GM12864 (cell line): ENCODE data around the gene SF3A1.
"Not testable (repeated sequence)": the region's sequence is repeated elsewhere in the genome, so short reads cannot be mapped to it uniquely, and the experiment has no call there.

Source experiments
- DNase-seq: peaks from one replicate; pipeline ENCODE4 v3.0.0-alpha.2; 2011; ENCODE audit warnings: low read depth
- H3K4me3 ChIP-seq: 2 replicates; pipeline ENCODE4 v1.5.1; 2011; ENCODE audit warnings: mild to moderate bottlenecking, low read depth, low read length, control low read depth
- TF ChIP-seq, protein P1 (sequence below): IDR thresholded peaks from 2 replicates; pipeline ENCODE4 v1.5.1; 2011; ENCODE audit warnings: low read depth, mild to moderate bottlenecking, moderate library complexity, low read length, control low read depth, inconsistent platforms; ENCODE audit errors: missing control alignments

Gene SF3A1

DNA sequence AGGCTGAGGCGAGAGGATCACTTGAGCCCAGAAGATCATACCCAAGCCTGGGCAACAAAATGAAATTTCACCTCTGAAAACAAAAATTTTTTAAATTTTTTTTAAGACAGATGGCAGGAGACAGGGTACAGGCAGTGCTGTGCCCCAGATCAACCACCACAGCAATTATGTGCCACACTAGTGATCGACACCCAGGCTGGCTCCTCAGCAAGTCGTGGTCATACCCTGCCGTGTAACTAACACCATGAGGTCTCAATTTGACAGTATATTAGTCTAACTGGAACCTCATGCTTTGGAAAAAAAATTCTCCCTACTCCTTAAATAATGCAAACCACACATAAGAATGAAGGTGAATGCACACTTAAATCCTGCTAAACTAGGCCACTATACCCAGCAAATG is 8.3 kb downstream of the SF3A1 start:
- no peak for DNase-seq
- no peak overlapping the region for H3K4me3 ChIP-seq
- TF ChIP-seq, protein P1, sequence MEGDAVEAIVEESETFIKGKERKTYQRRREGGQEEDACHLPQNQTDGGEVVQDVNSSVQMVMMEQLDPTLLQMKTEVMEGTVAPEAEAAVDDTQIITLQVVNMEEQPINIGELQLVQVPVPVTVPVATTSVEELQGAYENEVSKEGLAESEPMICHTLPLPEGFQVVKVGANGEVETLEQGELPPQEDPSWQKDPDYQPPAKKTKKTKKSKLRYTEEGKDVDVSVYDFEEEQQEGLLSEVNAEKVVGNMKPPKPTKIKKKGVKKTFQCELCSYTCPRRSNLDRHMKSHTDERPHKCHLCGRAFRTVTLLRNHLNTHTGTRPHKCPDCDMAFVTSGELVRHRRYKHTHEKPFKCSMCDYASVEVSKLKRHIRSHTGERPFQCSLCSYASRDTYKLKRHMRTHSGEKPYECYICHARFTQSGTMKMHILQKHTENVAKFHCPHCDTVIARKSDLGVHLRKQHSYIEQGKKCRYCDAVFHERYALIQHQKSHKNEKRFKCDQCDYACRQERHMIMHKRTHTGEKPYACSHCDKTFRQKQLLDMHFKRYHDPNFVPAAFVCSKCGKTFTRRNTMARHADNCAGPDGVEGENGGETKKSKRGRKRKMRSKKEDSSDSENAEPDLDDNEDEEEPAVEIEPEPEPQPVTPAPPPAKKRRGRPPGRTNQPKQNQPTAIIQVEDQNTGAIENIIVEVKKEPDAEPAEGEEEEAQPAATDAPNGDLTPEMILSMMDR: no peak

DNA sequence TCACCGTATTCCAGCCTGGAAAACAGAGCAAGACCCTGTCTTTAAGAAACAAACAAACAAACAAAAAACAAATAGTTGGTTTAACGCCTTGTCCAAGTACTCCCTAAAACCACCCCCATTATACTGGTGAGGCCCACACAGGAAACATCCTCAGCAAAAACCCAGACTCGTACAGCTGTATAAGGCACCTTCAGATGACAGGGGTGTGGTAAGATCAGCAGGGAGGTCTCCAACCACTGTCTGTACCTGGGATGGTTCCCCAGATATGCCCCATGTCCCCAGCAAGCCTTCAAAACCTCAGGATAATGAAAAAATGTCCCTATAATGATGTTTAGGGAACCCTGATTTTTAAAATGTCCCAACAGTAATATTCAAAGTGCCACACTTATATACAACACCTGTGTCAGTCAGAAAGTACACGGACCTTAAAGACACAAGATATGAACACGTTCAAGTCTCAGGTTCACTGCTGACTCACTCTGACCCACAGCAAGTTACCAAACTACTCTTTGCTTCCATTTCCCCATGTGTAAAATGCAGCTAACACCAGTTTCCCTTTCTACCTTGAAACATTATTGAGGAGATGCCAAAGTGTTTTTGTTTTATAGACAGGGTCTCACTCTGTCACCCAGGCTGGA is 9.3 kb downstream of the SF3A1 start:
- no peak overlapping the region for H3K4me3 ChIP-seq
- no peak for DNase-seq
- TF ChIP-seq, protein P1: no peak

DNA sequence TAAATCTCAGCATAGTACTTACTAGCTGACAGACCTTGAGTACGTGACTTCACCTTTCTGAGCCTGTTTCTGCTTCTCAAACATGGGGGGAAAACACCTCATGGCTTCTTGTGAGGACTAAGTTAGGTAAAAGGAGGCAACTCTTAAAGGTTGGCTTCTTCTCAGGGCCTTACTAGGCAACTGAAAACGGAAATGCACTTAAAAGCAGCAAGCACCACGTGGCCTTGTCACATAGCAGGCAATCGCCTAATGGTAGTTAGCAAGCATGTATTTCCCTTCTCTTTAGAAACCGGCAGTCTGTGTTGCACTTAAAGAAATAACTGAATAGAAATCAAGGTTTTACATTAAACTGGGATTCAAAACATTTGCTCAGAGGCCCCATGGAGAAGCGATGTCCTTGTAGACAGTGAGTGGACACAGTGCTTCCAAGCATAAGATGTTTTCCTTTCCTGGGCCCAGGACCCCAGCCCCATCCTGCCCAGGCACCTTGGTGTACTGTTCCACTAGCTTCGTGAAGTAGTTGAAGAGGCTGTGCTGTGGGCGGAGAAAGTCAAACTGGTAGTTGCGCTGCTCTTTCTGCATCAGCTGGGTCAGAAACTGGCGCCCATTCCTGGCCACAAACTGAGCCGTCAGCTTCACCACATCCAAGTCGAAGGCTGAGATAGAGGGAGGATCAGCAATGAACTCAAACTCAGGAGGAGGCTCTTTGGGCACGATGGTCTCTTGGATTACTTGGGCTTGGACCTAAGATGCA is 12.1 kb downstream of the SF3A1 start:
- TF ChIP-seq, protein P1: no peak
- H3K4me3 ChIP-seq: no peak overlapping the region
- DNase-seq: no peak

DNA sequence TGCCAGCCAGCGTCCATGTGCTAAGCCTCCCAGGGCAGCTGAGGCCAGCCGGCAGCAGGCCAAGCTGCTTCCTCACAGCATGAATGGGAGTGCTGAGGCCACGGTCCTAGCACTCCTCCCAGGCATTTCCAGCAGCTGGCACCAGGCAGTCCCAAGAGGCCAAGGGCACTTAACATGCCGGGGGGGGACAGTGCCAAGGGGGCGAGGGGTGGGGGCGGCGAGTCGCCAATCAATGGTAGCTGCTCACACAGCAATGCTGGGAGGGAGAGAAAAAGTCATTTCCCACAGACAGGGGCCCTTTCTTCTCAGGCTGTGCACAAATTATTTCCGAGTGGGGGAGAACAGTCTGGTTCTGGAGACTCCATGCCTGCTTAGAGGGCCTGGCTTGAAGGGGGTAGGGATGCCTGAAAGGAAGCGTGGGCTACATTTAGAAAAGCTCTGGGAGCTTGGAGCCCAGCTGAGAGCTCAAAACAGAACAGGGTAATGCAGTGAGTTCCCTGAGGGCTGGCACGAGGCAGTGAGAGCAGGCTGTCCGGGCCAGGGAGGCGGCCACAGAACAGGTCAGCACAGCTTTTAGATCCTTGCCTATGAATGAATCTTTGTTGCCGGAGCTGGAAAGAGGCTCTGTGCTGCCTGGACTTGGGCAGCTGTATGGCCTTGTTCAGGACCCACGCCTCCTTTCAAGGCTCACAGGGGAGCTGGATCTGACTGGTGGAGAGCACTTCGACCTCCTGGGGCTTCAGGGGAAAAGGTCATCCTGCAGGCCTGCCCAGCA is 15.6 kb downstream of the SF3A1 start:
- TF ChIP-seq, protein P1: no peak
- no peak overlapping the region for H3K4me3 ChIP-seq
- no peak for DNase-seq

DNA sequence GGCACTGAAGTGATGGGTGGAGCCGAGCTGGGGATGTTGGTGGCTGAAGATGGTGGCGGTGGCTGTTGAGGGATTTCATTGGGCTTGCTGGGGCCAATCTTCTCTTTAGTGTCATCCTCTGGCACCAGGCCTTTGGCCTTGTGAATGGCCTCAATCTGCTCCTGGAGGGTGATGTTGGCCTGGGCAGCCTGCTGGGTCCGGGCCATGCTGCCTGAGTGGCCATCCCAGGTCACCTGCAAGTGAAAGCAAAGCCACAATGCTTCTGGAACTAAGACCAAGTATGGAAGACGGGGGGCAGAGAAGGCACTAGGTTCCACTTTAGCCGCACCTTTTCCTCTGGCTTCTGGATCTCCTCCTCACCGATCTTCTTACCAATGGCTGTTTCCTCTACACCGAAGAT is 17.9 kb downstream of the SF3A1 start:
- DNase-seq: no peak
- H3K4me3 ChIP-seq: no peak overlapping the region
- TF ChIP-seq, protein P1: no peak

DNA sequence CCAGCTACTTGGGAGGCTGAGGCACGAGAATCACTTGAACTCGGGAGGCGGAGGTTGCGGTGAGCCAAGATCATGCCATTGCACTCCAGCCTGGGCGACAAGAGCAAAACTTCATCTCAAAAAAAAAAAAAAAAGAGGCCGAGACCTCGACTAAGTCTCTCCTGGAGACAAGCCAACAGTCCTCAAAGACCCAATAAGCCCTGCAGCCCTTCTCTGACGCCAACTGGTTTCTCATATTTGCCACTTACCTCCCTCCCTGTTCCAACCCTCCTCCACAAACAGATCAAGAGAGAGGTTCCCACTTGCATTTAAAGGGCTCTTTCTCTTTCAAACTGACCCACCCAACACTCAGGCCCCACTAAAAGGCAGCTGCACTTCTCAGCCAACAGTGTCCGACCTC is 18.4 kb downstream of the SF3A1 start:
- DNase-seq, H3K4me3 ChIP-seq: not testable (repeated sequence)

DNA sequence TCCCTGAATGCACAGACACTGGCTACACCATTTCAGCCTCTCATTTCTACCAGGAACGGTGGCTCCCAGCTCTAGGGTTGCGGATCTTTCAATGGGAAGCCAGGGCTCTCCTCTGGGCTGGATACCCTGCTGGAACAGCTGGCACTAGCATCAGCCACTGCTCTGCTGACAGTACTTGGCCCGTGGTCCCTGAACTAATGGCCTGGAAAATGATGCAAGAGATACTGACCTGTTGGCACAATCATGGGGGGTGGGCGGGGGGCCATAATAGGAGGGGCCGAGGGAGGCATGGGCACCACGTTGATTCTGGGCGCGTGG is 19.3 kb downstream of the SF3A1 start:
- H3K4me3 ChIP-seq: no peak overlapping the region
- TF ChIP-seq, protein P1: no peak

More for the DNA sequence above, 19.3 kb downstream of the SF3A1 start:
- no peak for DNase-seq
